Tibial artery (tissue), 4 donors: ENCODE measurements around the gene MAPK12.

Experiments
- DNase-seq, 2 donors: peaks; one replicate each; pipeline ENCODE4 v3.0.0-alpha.2; 2019
- H3K27ac ChIP-seq, 2 donors: fragments of 200-600 bp; sonication (generic) in 1 of 2; 1 replicate in 1 of 2; 2 replicates in 1 of 2; pipeline ENCODE4 v1.5.1; 2018 to 2019; ENCODE audit warnings: mild to moderate bottlenecking in 1 of 2
- H3K27me3 ChIP-seq, 2 donors: fragments of 200-600 bp; sonication (generic) in 1 of 2; one replicate each; pipeline versions ENCODE4 v1.5.1 to v1.6.0; 2016 to 2019
- H3K36me3 ChIP-seq, 3 donors: fragments of 200-600 bp; sonication (generic) in 2 of 3; one replicate each; pipeline ENCODE4 v1.5.1; 2016 to 2019; ENCODE audit warnings: mild to moderate bottlenecking in 2 of 3
- H3K4me1 ChIP-seq, 4 donors: fragments of 200-600 bp; sonication (generic) in 2 of 4; 1 replicate in 3 of 4; 2 replicates in 1 of 4; pipeline ENCODE4 v1.5.1; 2016 to 2019
- H3K4me3 ChIP-seq, 2 donors: fragments of 200-600 bp; sonication (generic) in 1 of 2; 1 replicate in 1 of 2; 2 replicates in 1 of 2; pipeline ENCODE4 v1.5.1; 2018 to 2019; ENCODE audit warnings: mild to moderate bottlenecking in 2 of 2
- H3K9me3 ChIP-seq, 3 donors: fragments of 200-600 bp; sonication (generic) in 1 of 3; one replicate each; pipeline ENCODE4 v1.5.1; 2016 to 2019
- CTCF ChIP-seq, 2 experiments: fragments of 200-600 bp in 1 of 2; fragments of 450-650 bp in 1 of 2; IDR thresholded peaks; one replicate each; pipeline ENCODE4 v1.5.1; 2017 to 2019; ENCODE audit warnings: antibody characterized with exemption in 2 of 2, mild to moderate bottlenecking in 1 of 2, moderate library complexity in 1 of 2
- intact Hi-C: fragments of 100-400 bp; cut with DNase I; formaldehyde crosslinking; loops from one replicate; pipeline ENCODE4 v1.15.0; 2023; ENCODE audit warnings: low total_unique reads

MAPK12 gene

GRCh38 chr22:50226063-50226874 lies 35.2 kb downstream of the MAPK12 start:
- H3K36me3 ChIP-seq, result peaks cover 60 to 94% (median 81%) of the 10 kb centered on the region in 3 donors
- no peak overlapping the region for H3K27ac ChIP-seq
- H3K9me3 ChIP-seq, result no peaks in the 10 kb centered on the region
- H3K4me3 ChIP-seq, result no peak overlapping the region
- no peaks in the 10 kb centered on the region for H3K4me1 ChIP-seq
- intact Hi-C loops, result no loop called here
- no peak for DNase-seq
- no peak for TF ChIP-seq CTCF (IDR thresholded peaks at IDR 0.05)
- H3K27me3 ChIP-seq, result no peaks in the 10 kb centered on the region

DNA sequence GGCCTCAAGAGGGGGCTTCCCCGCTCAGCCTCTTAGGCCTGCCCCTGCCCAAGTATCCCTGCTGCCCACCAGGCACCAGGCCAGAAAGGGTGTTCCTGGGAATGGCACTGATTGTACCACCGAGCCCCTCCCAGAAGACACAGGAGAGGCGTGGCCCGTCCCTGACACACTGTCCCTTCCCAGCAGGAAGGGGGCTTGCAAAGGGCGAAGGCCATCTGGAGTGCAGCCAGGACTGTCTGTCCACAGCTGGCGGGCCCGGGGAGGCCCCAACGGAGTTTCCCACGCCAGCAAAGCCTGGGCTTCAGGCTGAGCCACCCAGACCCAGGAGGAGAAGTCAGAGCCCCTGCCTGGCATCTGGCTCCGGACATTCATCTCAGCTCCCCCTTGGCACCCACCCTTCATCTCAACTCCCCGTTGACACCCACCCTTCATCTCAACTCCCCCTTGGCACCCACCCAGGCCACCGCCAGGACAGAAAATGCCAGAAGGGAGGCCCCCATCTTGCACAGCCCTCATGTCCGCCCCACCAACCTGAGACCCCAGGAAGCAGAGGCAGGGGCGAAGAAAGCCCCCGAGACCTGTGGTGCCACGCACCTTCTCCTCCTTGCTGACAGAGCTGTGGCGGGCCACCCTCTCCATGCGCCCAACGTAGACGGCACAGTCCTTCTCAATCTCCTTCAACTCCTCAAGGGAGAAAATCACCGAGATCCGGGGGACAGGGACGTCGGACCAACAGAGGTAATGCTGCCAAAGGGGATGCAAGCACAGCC lies 36.1 kb downstream of the MAPK12 start:
- Histone ChIP-seq H3K36me3 (peaks cover 69 to 100% (median 89%) of the 10 kb centered on the region in 3 donors), H3K27me3 (no peaks in the 10 kb centered on the region), H3K27ac (no peak overlapping the region), H3K9me3 (no peaks in the 10 kb centered on the region), H3K4me1 (no peaks in the 10 kb centered on the region), H3K4me3 (no peak overlapping the region)
- DNase-seq, result no peak
- intact Hi-C loops, result no loop called here
- no peak for TF ChIP-seq CTCF (IDR thresholded peaks at IDR 0.05)

- DNase-seq, result no peak
- Histone ChIP-seq H3K4me3 (no peak overlapping the region), H3K27ac (no peak overlapping the region)
Measured at GRCh38 chr22:50224071-50224470, 37.4 kb downstream of the MAPK12 start.

GRCh38 chr22:50222508-50222907 lies 39.0 kb downstream of the MAPK12 start:
- intact Hi-C loops, result no loop called here
- no peak for DNase-seq
- Histone ChIP-seq H3K27me3 (no peaks in the 10 kb centered on the region), H3K4me1 (no peaks in the 10 kb centered on the region), H3K9me3 (no peaks in the 10 kb centered on the region), H3K4me3 (no peak overlapping the region), H3K36me3 (peaks cover 77 to 100% (median 93%) of the 10 kb centered on the region in 3 donors), H3K27ac (no peak overlapping the region)
- TF ChIP-seq CTCF (IDR thresholded peaks at IDR 0.05), result no peak

More at GRCh38 chr22:50224071-50224470, 37.4 kb downstream of the MAPK12 start:
- Histone ChIP-seq H3K4me1 (no peaks in the 10 kb centered on the region), H3K9me3 (no peaks in the 10 kb centered on the region), H3K36me3 (peaks cover 69 to 100% (median 93%) of the 10 kb centered on the region in 3 donors), H3K27me3 (no peaks in the 10 kb centered on the region)
- intact Hi-C loops, result no loop called here
- no peak for TF ChIP-seq CTCF (IDR thresholded peaks at IDR 0.05)

DNA sequence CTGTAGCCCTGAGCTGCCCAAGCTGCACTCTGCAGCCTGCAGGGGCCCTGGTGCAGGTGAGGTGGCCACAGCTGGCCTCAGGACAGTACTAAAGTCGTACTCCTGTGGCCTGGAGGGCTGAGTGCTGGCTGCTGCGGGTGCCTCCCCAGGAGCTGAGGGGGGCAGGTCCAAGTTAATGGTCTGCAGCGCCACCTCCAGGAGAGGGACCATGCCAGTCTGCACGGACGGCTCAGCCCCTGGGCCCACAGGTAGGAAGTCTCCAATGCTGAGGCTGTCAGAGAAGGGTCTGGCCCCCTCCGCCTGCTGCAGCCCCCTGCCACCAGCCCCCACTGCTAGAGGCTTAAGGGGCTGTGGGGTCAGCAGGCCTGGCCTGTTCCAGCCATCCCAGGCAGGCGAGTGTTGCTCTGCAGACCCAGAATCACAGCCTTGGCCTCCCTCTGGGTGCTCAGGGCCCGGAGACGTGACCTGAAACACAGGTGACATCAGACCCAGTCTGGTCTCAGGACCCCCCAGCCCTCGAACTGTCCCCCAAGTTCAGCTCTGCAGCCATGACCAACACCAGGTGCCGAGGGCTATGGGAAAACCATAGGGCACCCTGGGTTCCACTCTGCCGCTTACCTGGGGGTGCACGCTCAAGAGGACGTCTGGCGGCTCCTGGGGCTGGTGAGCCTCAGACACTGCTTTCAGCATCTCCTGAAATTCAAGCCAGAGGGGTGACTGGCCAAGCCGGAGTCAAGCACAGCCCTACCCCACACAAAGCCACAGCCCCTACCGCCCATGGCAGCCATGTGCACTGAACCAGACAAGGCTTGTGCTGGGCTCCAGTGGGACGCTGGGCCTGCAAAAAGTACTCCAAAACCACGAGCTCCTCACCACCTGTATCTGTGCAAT lies 39.8 kb downstream of the MAPK12 start:
- H3K4me1 ChIP-seq, result no peaks in the 10 kb centered on the region
- DNase-seq, result no peak
- no peak overlapping the region for H3K4me3 ChIP-seq
- H3K27me3 ChIP-seq, result no peaks in the 10 kb centered on the region
- H3K9me3 ChIP-seq, result no peaks in the 10 kb centered on the region
- TF ChIP-seq CTCF (IDR thresholded peaks at IDR 0.05), result no peak
- H3K27ac ChIP-seq, result no peak overlapping the region
- H3K36me3 ChIP-seq, result peaks cover 79 to 100% (median 94%) of the 10 kb centered on the region in 3 donors
- intact Hi-C loops, result no loop called here
